Epithelial cell of proximal tubule (primary cell): ENCODE results near the gene GAS7. TPM values are rescaled to one million over a fixed set of nuclear protein-coding genes. Genes with fewer than 3 reads are reported as not detected.

ENCODE experiments used
- DNase-seq: peaks from one replicate; pipeline ENCODE4 v3.0.0-alpha.2; 2011; ENCODE audit warnings: low read depth
- H3K4me3 ChIP-seq: 2 replicates; pipeline ENCODE4 v1.5.1; 2011; ENCODE audit warnings: low read depth, mild to moderate bottlenecking, low read length
- CTCF ChIP-seq: conservative IDR thresholded peaks from 2 replicates; pipeline ENCODE4 v1.5.1; 2012; ENCODE audit warnings: low read depth, mild to moderate bottlenecking, low read length
- total RNA-seq: library from RNA; depleted of rRNA; stranded (reverse); fragments of >200 nt; gene quantifications from 2 replicates; pipeline ENCODE4 v1.2.3, GENCODE V29; 2015

The GAS7 gene
- total RNA-seq, 1 donor from 2014 or later, result 2.5 TPM

GRCh38 chr17:10001306-10001873 lies 197.0 kb downstream of the GAS7 start:
- no peak for DNase-seq
- TF ChIP-seq CTCF, result no peak
- no peak overlapping the region for H3K4me3 ChIP-seq

- H3K4me3 ChIP-seq, result no peak overlapping the region
- DNase-seq, result no peak
- TF ChIP-seq CTCF, result no peak
Observed at GRCh38 chr17:9999919-10000695, 198.3 kb downstream of the GAS7 start.

GRCh38 chr17:9998060-9998459 lies 200.3 kb downstream of the GAS7 start:
- no peak overlapping the region for H3K4me3 ChIP-seq
- DNase-seq, result no peak
- no peak for TF ChIP-seq CTCF

- no peak for TF ChIP-seq CTCF
- DNase-seq, result no peak
- no peak overlapping the region for H3K4me3 ChIP-seq
Observed at GRCh38 chr17:9994761-9995160, 203.6 kb downstream of the GAS7 start.

- H3K4me3 ChIP-seq, result no peak overlapping the region
- no peak for TF ChIP-seq CTCF
- DNase-seq, result no peak
Observed at GRCh38 chr17:9991796-9992195, 206.6 kb downstream of the GAS7 start.

- DNase-seq, result no peak
- H3K4me3 ChIP-seq, result no peak overlapping the region
- TF ChIP-seq CTCF, result no peak
Observed at GRCh38 chr17:9991351-9991750, 207.1 kb downstream of the GAS7 start.
